GM19397 (cell line): ENCODE data around the gene CNNM3.
"Not testable (repeated sequence)": the region's sequence is repeated elsewhere in the genome, so short reads cannot be mapped to it uniquely, and the experiment has no call there.

ENCODE experiments used
- ATAC-seq: cut with Tn5 transposase; IDR thresholded peaks from one replicate; pipeline ENCODE4 v1.9.1; 2021; ENCODE audit warnings: mild to moderate bottlenecking, moderate library complexity; ENCODE audit not compliant: unreplicated experiment

CNNM3 gene

GRCh38 chr2:96816127-96816835, at the start of gene CNNM3:
Gene CNNM3 (plus strand): TSS chr2:96816268. CDS start chr2:96816278, 10 bp downstream.
- peak; percentile 88 for ATAC-seq

DNA sequence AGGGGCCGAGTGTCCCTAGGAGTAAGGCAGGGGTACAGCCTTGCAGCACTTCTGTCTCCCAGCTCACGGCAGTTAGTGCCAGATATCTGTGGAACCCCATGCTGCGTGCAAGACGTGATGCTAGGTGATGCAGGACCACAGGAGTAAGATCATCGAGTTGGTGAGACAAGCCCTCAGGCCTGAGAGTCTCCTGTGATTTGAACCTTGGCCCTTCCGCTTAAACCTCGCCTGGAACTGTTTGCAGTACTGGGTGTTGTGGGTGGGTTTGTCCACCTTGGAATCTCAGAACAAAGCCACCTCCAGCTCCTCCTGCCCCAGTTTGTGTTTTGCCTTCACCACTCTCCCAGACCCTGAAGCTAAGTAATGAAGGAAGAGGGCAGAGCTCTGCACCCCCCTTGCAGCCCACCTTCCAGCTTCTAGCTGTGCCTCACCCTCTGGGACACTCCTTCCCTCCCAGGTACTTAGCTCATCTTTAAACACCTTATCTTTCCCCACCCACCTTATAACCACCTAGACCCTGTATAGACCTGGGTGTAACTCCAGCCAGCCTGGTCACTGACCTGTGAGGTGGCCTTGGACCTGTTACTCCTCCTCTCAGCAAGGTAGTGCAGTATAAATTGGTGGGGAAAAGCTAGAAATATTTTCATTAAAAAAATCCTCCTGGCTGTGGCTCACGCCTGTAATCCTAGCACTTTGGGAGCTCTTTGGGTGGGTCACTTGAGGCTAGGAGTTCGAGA, 48.8 kb upstream of the CNNM3 start:
- ATAC-seq: no peak

DNA sequence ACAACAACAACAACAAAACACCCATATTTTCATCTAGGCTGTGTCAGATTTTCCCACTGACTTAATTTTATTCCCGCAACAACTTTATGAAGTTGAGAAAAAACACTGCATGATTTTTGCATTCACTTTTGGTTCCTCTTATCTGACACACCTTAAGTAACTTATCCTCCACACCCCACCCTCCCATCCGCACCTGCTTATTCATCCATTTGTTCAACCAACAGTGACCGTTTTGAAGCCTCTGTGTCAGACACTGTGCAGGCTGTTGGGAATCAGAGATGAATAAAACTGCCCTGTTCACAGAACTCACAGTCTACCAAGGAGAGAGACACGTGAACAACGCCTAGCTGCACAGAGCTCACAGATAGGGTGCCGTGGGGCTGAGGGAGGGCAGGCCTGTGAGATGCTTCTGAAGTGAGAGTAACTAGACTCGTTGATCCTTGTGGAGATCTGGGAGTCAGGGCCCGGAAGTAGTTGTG, 47.9 kb upstream of the CNNM3 start:
- ATAC-seq: no peak

DNA sequence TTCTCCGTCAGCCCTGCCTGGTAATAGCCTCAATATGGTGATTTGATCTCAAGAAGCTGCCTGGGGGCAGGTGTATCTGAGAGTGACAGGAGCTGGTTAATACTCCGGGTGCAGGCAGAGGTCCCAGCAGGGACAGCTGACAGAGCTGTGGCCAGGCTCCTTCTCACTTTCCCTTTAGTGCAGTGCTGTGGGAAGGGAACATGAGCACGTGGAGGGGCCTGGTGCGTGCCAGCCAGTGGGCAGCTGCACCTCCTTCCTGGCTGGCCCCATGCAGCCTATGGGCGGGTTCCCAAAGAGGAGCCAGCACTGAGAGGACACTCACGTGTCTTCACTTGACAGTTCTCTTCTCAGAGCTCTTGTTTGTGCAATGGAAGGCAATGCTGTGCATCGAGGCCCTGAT, 46.3 kb upstream of the CNNM3 start:
- no peak for ATAC-seq

- no peak for ATAC-seq
Observed at GRCh38 chr2:96770442-96771202, 45.4 kb upstream of the CNNM3 start.

DNA sequence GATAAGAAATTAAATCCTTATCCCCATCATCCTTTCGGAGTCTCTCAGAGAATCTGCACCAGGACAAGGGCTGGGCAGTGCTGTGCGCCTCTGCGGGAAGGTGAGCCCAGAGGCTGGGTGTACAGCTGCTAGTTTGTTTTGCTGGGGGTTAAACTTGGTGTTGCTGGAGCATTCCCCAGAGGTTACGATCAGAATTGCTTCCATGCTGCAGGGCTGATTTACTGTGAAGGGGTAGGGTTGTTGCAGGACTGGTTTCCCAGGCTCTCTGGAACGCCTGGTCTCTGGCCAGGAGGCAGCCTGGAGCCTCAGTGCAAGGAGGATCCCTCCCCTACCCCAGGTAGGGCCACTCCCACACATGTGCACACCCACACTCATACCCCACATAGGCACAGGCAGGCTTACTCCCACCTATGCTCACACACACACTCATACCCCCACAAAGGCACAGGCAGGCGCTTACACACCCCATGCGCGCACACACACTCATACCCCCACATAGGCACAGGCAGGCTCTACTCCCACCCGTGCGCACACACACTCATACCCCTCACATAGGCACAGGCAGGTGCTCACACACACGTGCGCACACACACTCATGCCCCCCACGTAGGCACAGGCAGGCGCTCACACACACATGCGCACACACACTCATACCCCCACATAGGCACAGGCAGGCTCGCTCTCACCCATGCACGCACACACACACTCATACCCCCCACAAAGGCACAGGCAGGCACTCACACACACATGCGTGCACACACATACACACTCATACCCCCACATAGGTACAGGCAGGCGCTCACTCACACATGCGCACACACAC, 44.1 kb upstream of the CNNM3 start:
- ATAC-seq: no peak

- ATAC-seq: no peak
Observed at GRCh38 chr2:96772903-96773671, 43.0 kb upstream of the CNNM3 start.

DNA sequence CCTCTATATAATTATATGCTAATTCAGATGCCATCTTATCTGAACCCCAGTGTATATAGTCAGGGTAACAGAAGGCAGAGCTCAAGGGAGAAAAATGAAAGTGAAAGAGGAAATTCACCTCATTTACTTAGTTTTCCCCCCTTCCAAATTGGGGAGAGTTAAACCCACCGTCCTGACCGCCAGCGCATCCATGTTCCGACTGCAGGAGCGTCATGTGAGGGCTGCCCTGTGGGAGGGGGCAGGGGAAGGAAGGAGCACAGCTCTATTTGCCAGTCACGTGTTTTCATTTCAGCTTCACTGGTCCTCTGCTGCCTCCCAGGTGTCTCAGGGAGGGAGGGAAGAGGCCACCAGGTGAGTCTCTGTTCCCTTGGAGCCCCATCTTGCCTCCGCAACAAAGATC, 42.1 kb upstream of the CNNM3 start:
- no peak for ATAC-seq

DNA sequence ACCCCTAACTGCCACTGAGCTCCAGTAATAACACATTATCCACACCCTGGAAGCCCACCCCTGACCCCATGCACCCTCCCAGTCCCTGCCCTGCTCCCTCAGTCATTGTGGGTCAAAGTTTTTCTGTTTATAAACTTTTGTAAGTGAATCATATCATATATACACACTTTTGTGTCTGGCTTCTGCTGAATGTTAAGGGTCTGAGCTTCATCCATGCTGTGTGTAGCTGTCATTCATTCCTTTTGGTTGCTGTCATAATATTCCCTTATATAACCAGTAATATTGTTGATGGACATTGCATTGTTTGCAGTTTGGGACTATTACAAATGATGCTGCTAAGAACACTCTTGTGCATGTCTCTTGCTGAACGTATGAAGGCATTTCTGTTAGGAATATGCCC, 40.9 kb upstream of the CNNM3 start:
- no peak for ATAC-seq

GRCh38 chr2:96783388-96783787, 32.7 kb upstream of the CNNM3 start:
- no peak for ATAC-seq

DNA sequence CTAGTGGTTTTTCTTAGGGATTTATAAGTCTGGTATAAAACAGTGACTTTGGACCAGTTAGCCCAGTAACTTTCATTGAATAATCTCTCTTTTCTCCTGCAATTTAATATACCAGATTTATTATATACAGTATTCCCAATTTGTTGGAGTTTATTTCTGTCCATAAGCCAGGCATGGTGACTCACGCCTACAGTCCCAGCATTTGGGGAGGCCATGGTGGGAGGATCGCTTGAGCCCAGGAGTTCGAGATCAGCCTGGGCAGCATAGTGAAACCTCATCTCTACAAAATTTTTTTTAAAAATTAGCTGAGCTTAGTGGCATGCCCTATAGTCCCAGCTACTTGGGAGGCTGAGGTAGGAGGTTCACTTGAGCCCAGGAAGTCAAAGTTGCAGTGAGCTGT, 28.7 kb upstream of the CNNM3 start:
- ATAC-seq: no peak

GRCh38 chr2:96788442-96789244, 27.4 kb upstream of the CNNM3 start:
- ATAC-seq: no peak

DNA sequence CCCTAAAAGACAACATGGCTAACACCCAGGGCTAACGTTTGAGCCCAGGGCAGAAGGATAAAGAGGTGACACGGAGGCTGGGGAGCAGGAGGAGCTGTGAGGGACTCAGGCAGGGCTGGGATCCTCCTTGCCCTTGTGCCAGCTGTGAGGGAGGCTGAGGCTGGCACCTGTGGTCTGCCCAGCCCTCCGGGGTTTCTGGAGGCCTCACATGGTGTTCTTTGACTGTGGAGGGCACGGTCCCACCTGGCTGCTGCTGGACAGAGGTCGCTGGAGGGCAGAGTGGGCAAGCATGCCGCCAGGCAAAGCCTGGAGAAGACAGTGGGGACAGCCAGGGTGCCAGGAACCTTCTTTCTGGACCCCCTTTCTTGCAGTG, 26.8 kb upstream of the CNNM3 start:
- ATAC-seq: no peak

GRCh38 chr2:96792772-96793749, 23.0 kb upstream of the CNNM3 start:
- ATAC-seq: no peak

GRCh38 chr2:96795076-96795475, 21.0 kb upstream of the CNNM3 start:
- no peak for ATAC-seq

DNA sequence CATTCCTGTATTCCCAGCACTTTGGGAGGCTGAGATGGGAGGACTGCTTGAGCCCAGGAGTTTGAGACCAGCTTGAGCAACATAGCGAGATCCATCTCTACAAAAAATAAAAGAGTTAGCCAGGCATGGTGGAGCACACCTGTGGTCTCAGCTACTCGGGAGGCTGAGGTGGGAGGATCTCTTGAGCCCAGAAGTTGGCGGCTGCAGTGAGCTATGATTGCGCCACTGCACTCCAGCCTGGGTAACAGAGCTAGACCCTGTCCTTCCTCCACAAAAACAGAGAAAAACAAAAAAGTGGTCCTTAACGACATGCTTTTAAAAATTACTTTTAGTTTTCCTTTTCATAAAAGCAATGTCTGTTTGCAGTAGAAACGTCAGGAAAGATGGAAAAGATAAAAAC, 19.6 kb upstream of the CNNM3 start:
- not testable (repeated sequence) for ATAC-seq

GRCh38 chr2:96797066-96797625, 18.9 kb upstream of the CNNM3 start:
- ATAC-seq: no peak
